ENCODE results near the gene SPINT1. TPM values are rescaled to one million over a fixed set of nuclear protein-coding genes. Genes with fewer than 3 reads are reported as not detected.

Gene SPINT1
- total RNA-seq, 1 donor from 2014 or later, result 217 TPM

DNA sequence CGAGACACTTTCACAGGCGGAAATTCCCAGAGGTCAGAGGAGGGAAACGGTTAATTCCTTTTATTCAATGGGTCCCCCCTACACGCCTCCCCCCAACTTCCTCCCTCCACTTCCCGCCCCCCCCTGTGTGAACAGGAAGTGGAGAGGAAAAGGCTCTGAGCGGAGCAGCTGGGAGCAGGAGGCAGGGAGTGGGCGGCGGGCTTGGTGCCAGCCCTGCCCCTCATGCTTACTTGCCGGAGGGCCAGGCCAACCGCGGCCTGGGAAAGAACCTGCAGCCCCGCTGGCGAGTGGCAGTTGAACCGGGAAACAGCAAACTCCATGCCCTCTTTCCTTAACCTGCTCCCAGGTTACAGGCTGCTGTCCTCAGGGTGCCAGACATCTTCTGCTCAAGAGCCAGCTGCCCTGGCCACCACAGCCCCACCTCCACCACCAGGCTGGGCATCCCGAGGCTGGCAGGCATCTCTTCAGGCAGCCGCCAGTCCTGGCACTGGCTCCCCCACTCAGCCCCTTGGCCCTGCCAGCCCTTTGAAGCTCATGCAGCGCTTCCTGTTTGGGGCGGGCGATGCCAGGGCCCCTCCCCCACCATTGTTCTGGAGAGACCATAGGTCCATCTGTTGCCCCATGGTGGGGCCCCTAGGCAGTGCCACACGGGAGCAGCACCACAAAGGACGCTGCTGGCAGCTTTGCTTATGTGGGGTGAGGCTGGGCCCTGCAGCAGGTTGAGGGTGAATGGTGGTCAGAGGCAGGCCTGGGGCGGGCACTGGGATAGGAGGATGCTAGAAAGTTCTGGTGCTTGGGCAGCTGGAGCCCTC lies 63.3 kb downstream of the SPINT1 start:
- DNase-seq (ENCODE audit: low spot score, unreplicated experiment), result no peak
- Mint-ChIP-seq H3K27ac (no peak overlapping the region), H3K4me1 (ENCODE audit: low read depth) (peaks cover 13% of the 10 kb centered on the region), H3K27me3 (no peaks in the 10 kb centered on the region), H3K9me3 (ENCODE audit: low read depth) (no peaks in the 10 kb centered on the region), H3K4me3 (ENCODE audit: low read depth) (peak overlapping the region; percentile 29), H3K36me3 (ENCODE audit: insufficient read depth) (peaks cover 7% of the 10 kb centered on the region)
- TF ChIP-seq, protein P1, sequence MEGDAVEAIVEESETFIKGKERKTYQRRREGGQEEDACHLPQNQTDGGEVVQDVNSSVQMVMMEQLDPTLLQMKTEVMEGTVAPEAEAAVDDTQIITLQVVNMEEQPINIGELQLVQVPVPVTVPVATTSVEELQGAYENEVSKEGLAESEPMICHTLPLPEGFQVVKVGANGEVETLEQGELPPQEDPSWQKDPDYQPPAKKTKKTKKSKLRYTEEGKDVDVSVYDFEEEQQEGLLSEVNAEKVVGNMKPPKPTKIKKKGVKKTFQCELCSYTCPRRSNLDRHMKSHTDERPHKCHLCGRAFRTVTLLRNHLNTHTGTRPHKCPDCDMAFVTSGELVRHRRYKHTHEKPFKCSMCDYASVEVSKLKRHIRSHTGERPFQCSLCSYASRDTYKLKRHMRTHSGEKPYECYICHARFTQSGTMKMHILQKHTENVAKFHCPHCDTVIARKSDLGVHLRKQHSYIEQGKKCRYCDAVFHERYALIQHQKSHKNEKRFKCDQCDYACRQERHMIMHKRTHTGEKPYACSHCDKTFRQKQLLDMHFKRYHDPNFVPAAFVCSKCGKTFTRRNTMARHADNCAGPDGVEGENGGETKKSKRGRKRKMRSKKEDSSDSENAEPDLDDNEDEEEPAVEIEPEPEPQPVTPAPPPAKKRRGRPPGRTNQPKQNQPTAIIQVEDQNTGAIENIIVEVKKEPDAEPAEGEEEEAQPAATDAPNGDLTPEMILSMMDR (IDR thresholded peaks at IDR 0.05; ENCODE audit: unreplicated experiment), result no peak

Other genes with a start within 250 kb of the SPINT1 start
- gene KNL1, start 249.8 kb upstream of the SPINT1 start, total RNA-seq, result 11.7 and 12.1 TPM in 2 replicates
- 13.2 and 16.0 TPM in 2 replicates for gene RAD51, start 148.9 kb upstream of the SPINT1 start, total RNA-seq
- 23.4 and 25.9 TPM in 2 replicates for gene RMDN3, start 88.8 kb upstream of the SPINT1 start, total RNA-seq
- 30.6 and 32.1 TPM in 2 replicates for gene GCHFR, start 80.0 kb upstream of the SPINT1 start, total RNA-seq
- 1.8 and 1.9 TPM in 2 replicates for gene C15orf62, start 74.1 kb upstream of the SPINT1 start, total RNA-seq
- 25.2 and 28.1 TPM in 2 replicates for gene ZFYVE19, start 37.0 kb upstream of the SPINT1 start, total RNA-seq
- gene DNAJC17, start 36.6 kb upstream of the SPINT1 start, total RNA-seq, result 41.0 and 43.1 TPM in 2 replicates
- gene PPP1R14D, start 15.3 kb upstream of the SPINT1 start, total RNA-seq, result 0.81 and 1.5 TPM in 2 replicates
- gene RHOV, start 30.2 kb downstream of the SPINT1 start, total RNA-seq, result 4.4 and 5.1 TPM in 2 replicates
- 27.4 and 28.9 TPM in 2 replicates for gene VPS18, start 50.4 kb downstream of the SPINT1 start, total RNA-seq
- 6.2 and 6.5 TPM in 2 replicates for gene DLL4, start 85.3 kb downstream of the SPINT1 start, total RNA-seq
- gene CHAC1, start 109.4 kb downstream of the SPINT1 start, total RNA-seq, result 14.4 and 18.1 TPM in 2 replicates

Data from progenitor cell of endocrine pancreas (in vitro differentiated cells).